ENCODE data around the gene ALKBH5. TPM values are rescaled to one million over a fixed set of nuclear protein-coding genes. Genes with fewer than 3 reads are reported as not detected.
A peak's percentile ranks its signal among the peaks of the same experiment; 100 is the strongest.

ALKBH5 gene
- total RNA-seq, 2 experiments from 2014 or later, result 118 to 125 TPM

GRCh38 chr17:18182110-18182977, 1.3 kb upstream of the ALKBH5 start:
- peaks cover 39% of the 10 kb centered on the region for H3K4me1 Mint-ChIP-seq
- CTCF ChIA-PET, result interaction anchor here (0.7 to 2.0 kb wide), 13 partner anchors 11 to 843 kb away, joined by 3 to 6 read pairs (median 4); partner anchors contain the start of gene MIEF2
- DNase-seq, result no peak
- POLR2A ChIA-PET, result interaction anchor here (0.8 to 2.0 kb wide), 13 partner anchors 11 to 346 kb away, joined by 3 to 13 read pairs (median 5); partner anchors contain the start of genes DRC3, MIEF2, SREBF1 and TOM1L2
- H3K27me3 Mint-ChIP-seq, result no peaks in the 10 kb centered on the region
- peaks cover 33% of the 10 kb centered on the region for H3K36me3 Mint-ChIP-seq (ENCODE audit: low read depth)
- H3K27ac Mint-ChIP-seq, result peak overlapping the region; percentile 100
- H3K4me3 Mint-ChIP-seq, result peak overlapping the region; percentile 94
- no peaks in the 10 kb centered on the region for H3K9me3 Mint-ChIP-seq

DNA sequence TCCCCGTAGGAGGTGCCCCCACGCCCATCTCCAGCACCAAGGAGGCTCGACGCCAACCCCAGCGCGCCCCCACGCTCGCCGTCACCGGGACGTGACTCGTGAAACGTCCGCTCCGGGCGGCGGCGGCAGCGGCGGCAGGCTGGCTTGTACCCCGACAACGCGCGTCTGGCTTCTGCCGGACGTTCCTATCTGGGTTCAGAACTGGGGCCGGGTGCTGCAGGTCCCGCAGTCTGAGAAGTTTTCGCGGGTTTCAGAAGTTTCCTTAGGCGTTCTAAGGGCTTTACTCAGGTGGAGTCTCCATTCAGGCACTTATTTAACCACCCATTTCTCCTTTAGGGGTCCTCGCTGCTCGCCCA, 672 bp upstream of the ALKBH5 start:
- peak overlapping the region; percentile 94 for H3K4me3 Mint-ChIP-seq
- peak overlapping the region; percentile 100 for H3K27ac Mint-ChIP-seq
- peak; percentile 86 for DNase-seq
- peaks cover 39% of the 10 kb centered on the region for H3K36me3 Mint-ChIP-seq (ENCODE audit: low read depth)
- ChIA-PET POLR2A (interaction anchor here (0.8 to 2.6 kb wide), 15 partner anchors 10 to 347 kb away, joined by 3 to 13 read pairs (median 5); partner anchors contain the start of genes DRC3, MIEF2, SREBF1 and TOM1L2), CTCF (interaction anchor here (0.6 to 2.0 kb wide), 16 partner anchors 10 to 842 kb away, joined by 3 to 6 read pairs (median 4); partner anchors contain the start of gene MIEF2)
- H3K4me1 Mint-ChIP-seq, result peaks cover 45% of the 10 kb centered on the region
- no peaks in the 10 kb centered on the region for H3K9me3 Mint-ChIP-seq
- H3K27me3 Mint-ChIP-seq, result no peaks in the 10 kb centered on the region

GRCh38 chr17:18184143-18185031, 759 bp downstream of the ALKBH5 start:
- POLR2A ChIA-PET, result interaction anchor here (0.7 to 2.6 kb wide), 8 partner anchors 14 to 674 kb away, joined by 3 to 11 read pairs (median 3); partner anchors contain the start of genes LLGL1 and PRPSAP2
- Mint-ChIP-seq H3K4me1 (peaks cover 55% of the 10 kb centered on the region), H3K36me3 (ENCODE audit: low read depth) (peaks cover 49% of the 10 kb centered on the region), H3K27me3 (no peaks in the 10 kb centered on the region), H3K4me3 (peak overlapping the region; percentile 94), H3K27ac (peak overlapping the region; percentile 100), H3K9me3 (no peaks in the 10 kb centered on the region)
- DNase-seq, result peak; percentile 77
- CTCF ChIA-PET, result interaction anchor here (0.9 to 1.8 kb wide), 4 partner anchors 8 to 77 kb away, joined by 4 to 5 read pairs (median 4); partner anchors contain the start of gene MIEF2

DNA sequence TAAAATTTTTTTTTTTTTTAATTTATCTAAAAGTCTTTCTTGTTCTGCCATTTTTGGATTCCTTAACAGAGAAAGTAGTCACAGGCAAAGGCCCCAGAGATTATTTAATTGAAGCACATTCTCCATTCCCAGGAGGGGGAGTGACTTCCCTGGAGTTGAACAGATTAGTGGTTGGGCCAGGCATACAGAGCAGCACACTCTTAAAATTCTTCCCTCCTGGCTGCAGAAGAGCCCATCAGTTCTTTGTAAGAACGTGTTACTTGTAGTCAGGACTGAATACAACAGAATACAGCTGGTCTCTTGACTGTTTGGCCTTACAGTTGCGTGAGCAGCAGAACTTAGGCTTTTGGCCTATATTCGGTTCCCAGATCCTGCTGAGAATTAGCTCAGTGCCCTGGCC, 1.8 kb downstream of the ALKBH5 start:
- Mint-ChIP-seq H3K4me1 (peaks cover 62% of the 10 kb centered on the region), H3K27ac (peak overlapping the region; percentile 93), H3K27me3 (no peaks in the 10 kb centered on the region), H3K36me3 (ENCODE audit: low read depth) (peaks cover 56% of the 10 kb centered on the region), H3K4me3 (peak overlapping the region; percentile 94), H3K9me3 (no peaks in the 10 kb centered on the region)
- ChIA-PET CTCF (interaction anchor here (0.9 to 1.5 kb wide), 2 partner anchors 11 to 44 kb away, joined by 3 to 4 read pairs; no protein-coding TSS in a partner anchor), POLR2A (interaction anchor here (0.9 to 2.6 kb wide), 5 partner anchors 12 to 43 kb away, joined by 3 to 11 read pairs (median 4); no protein-coding TSS in a partner anchor)
- no peak for DNase-seq

- peaks cover 61% of the 10 kb centered on the region for H3K4me1 Mint-ChIP-seq
- peak overlapping the region; percentile 94 for H3K4me3 Mint-ChIP-seq
- H3K9me3 Mint-ChIP-seq, result no peaks in the 10 kb centered on the region
- ChIA-PET POLR2A (interaction anchor here (0.9 to 1.4 kb wide), 4 partner anchors 12 to 44 kb away, joined by 3 to 4 read pairs (median 4); no protein-coding TSS in a partner anchor), CTCF (interaction anchor here (1.5 kb wide), 2 partner anchors 12 to 44 kb away, joined by 3 read pairs; no protein-coding TSS in a partner anchor)
- no peak for DNase-seq
- peaks cover 60% of the 10 kb centered on the region for H3K36me3 Mint-ChIP-seq (ENCODE audit: low read depth)
- H3K27ac Mint-ChIP-seq, result peak overlapping the region; percentile 93
- H3K27me3 Mint-ChIP-seq, result no peaks in the 10 kb centered on the region
These were observed 2.4 kb downstream of the ALKBH5 start for GRCh38 chr17:18185832-18186626.

GRCh38 chr17:18186627-18186982, 3.0 kb downstream of the ALKBH5 start:
- peak overlapping the region; percentile 94 for H3K4me3 Mint-ChIP-seq
- H3K27me3 Mint-ChIP-seq, result no peaks in the 10 kb centered on the region
- peaks cover 60% of the 10 kb centered on the region for H3K36me3 Mint-ChIP-seq (ENCODE audit: low read depth)
- H3K27ac Mint-ChIP-seq, result peak overlapping the region; percentile 50
- H3K9me3 Mint-ChIP-seq, result no peaks in the 10 kb centered on the region
- DNase-seq, result no peak
- ChIA-PET CTCF (interaction anchor here (1.5 kb wide), 2 partner anchors 12 to 45 kb away, joined by 3 read pairs; no protein-coding TSS in a partner anchor), POLR2A (interaction anchor here (1.3 to 1.4 kb wide), 2 partner anchors 11 to 14 kb away, joined by 3 to 4 read pairs; no protein-coding TSS in a partner anchor)
- peaks cover 61% of the 10 kb centered on the region for H3K4me1 Mint-ChIP-seq

- CTCF ChIA-PET, result interaction anchor here (0.5 to 1.5 kb wide), 2 partner anchors 45 to 159 kb away, joined by 3 to 4 read pairs; no protein-coding TSS in a partner anchor
- H3K4me1 Mint-ChIP-seq, result peaks cover 56% of the 10 kb centered on the region
- POLR2A ChIA-PET, result no interaction called here
These were observed 3.6 kb downstream of the ALKBH5 start for GRCh38 chr17:18187226-18187625.

GRCh38 chr17:18187821-18188761, 4.5 kb downstream of the ALKBH5 start:
- Mint-ChIP-seq H3K4me3 (peak overlapping the region; percentile 94), H3K36me3 (ENCODE audit: low read depth) (peaks cover 65% of the 10 kb centered on the region), H3K4me1 (peaks cover 56% of the 10 kb centered on the region), H3K27me3 (no peaks in the 10 kb centered on the region), H3K9me3 (no peaks in the 10 kb centered on the region), H3K27ac (peak overlapping the region; percentile 50)
- ChIA-PET CTCF (interaction anchor here (0.7 to 1.5 kb wide), 2 partner anchors 28 to 30 kb away, joined by 3 to 5 read pairs; no protein-coding TSS in a partner anchor), POLR2A (interaction anchor here (0.7 to 0.8 kb wide), 2 partner anchors 9 to 11 kb away, joined by 3 read pairs; no protein-coding TSS in a partner anchor)
- peak; percentile 60 for DNase-seq

More at GRCh38 chr17:18187226-18187625, 3.6 kb downstream of the ALKBH5 start:
- no peak for DNase-seq
- H3K4me3 Mint-ChIP-seq, result peak overlapping the region; percentile 94
- no peaks in the 10 kb centered on the region for H3K27me3 Mint-ChIP-seq
- peak overlapping the region; percentile 50 for H3K27ac Mint-ChIP-seq
- H3K36me3 Mint-ChIP-seq (ENCODE audit: low read depth), result peaks cover 62% of the 10 kb centered on the region
- H3K9me3 Mint-ChIP-seq, result no peaks in the 10 kb centered on the region

GRCh38 chr17:18190628-18191235, 7.1 kb downstream of the ALKBH5 start:
- H3K36me3 Mint-ChIP-seq (ENCODE audit: low read depth), result peaks cover 68% of the 10 kb centered on the region
- POLR2A ChIA-PET, result interaction anchor here (0.9 kb wide), 1 partner anchor 12 kb away, joined by 3 read pairs; no protein-coding TSS in a partner anchor
- H3K4me1 Mint-ChIP-seq, result peaks cover 57% of the 10 kb centered on the region
- CTCF ChIA-PET, result interaction anchor here (1.6 kb wide), 1 partner anchor 13 kb away, joined by 7 read pairs; no protein-coding TSS in a partner anchor
- no peak overlapping the region for H3K4me3 Mint-ChIP-seq
- no peaks in the 10 kb centered on the region for H3K27me3 Mint-ChIP-seq
- H3K9me3 Mint-ChIP-seq, result no peaks in the 10 kb centered on the region
- H3K27ac Mint-ChIP-seq, result no peak overlapping the region
- DNase-seq, result no peak

- Mint-ChIP-seq H3K9me3 (no peaks in the 10 kb centered on the region), H3K27me3 (no peaks in the 10 kb centered on the region), H3K27ac (no peak overlapping the region), H3K4me3 (no peak overlapping the region), H3K4me1 (peaks cover 53% of the 10 kb centered on the region), H3K36me3 (ENCODE audit: low read depth) (peaks cover 68% of the 10 kb centered on the region)
- POLR2A ChIA-PET, result no interaction called here
- DNase-seq, result no peak
- CTCF ChIA-PET, result interaction anchor here (1.6 kb wide), 1 partner anchor 14 kb away, joined by 7 read pairs; no protein-coding TSS in a partner anchor
These were observed 7.6 kb downstream of the ALKBH5 start for GRCh38 chr17:18191236-18191667.
